ENCODE measurements around the gene ZNF436. TPM values are rescaled to one million over a fixed set of nuclear protein-coding genes. Genes with fewer than 3 reads are reported as not detected.

Gene ZNF436
- polyA plus RNA-seq, 1 of the 3 experiments (the other 2 are of a cell fraction) = 5.0 TPM

- no peak for DNase-seq
- Histone ChIP-seq H3F3A (replicated peaks; ENCODE audit: insufficient read depth) (no peaks in the 10 kb centered on the region), H3K9ac (no peak overlapping the region), H4K20me1 (ENCODE audit: insufficient read depth) (no peaks in the 10 kb centered on the region), H3K4me3 (ENCODE audit: low read depth in 2 of 2, low read length in 1 of 2) (no peak overlapping the region), H3K36me3 (replicated peaks in 1 of 2; ENCODE audit: control insufficient read depth in 1 of 2, insufficient read depth in 2 of 2, low read length in 1 of 2) (peaks cover 21 to 37% of the 10 kb centered on the region in 2 experiments), H3K4me2 (no peak overlapping the region), H3K79me2 (ENCODE audit: insufficient read depth) (peaks cover 11% of the 10 kb centered on the region; the same call in 1 of the 2 replicates), H3K4me1 (ENCODE audit: control insufficient read depth in 1 of 2, insufficient read depth in 2 of 2, low read depth in 1 of 2, low read length in 1 of 2) (peaks cover 0 to 12% of the 10 kb centered on the region in 2 experiments; a peak in 1 of 4 replicates), H3K9me2 (no peaks in the 10 kb centered on the region), H3K9me3 (peaks cover 3% of the 10 kb centered on the region; the same call in 1 of the 2 replicates), H2AFZ (ENCODE audit: low read depth) (no peak overlapping the region), H3K27me3 (ENCODE audit: insufficient read depth) (no peaks in the 10 kb centered on the region), H3K27ac (ENCODE audit: low read depth in 2 of 2, low read length in 1 of 2) (peak overlapping the region in 1 of 2 experiments; percentile 78; a peak in 2 of 4 replicates)
- WGBS (ENCODE audit: low lambda C conversion rate) = 89% methylated on average over 8 of the region's 8 CpGs
- ChIA-PET CTCF (interaction anchor here (1.5 to 2.5 kb wide), 2 partner anchors 11 to 48 kb away, joined by 6 to 10 read pairs; no protein-coding TSS in a partner anchor), POLR2A (interaction anchor here (0.6 to 1.9 kb wide), 2 partner anchors 12 kb away, joined by 3 to 8 read pairs; partner anchors contain the start of gene HNRNPR)
- no peak for TF ChIP-seq YY1 (IDR thresholded peaks at IDR 0.05; ENCODE audit: low read depth)
- no peak for TF ChIP-seq EZH2phosphoT487 (IDR thresholded peaks at IDR 0.05; ENCODE audit: borderline replicate concordance, low read depth)
- no peak for TF ChIP-seq MAX (IDR thresholded peaks at IDR 0.05; ENCODE audit: low read depth)
- no peak for TF ChIP-seq GABPA (IDR thresholded peaks at IDR 0.05; ENCODE audit: low read depth)
- TF ChIP-seq FOXJ3 (CRISPR knock-in tag; IDR thresholded peaks at IDR 0.05) = no peak
These were observed 13.0 kb downstream of the ZNF436 start for GRCh38 chr1:23356471-23357137.

DNA sequence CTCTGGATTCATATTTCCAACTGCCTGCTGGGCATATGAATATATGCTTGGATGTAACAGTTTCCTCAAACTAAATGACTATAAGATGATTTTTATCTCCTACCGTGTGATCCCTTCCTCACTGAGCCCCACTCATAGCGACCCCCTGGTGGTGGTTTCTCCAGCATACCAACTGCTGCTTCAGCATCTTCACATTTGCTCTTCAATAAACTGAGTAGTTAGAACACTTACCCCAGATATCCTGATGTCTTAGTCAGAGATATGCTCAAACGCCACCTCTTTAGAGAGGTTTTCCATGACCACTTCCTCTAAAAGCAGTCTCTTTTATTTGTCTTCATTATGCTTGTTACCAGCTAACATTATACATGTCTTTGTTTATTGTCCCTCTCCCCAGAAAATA is 15.4 kb downstream of the ZNF436 start:
- Histone ChIP-seq H3K27ac (ENCODE audit: low read depth in 2 of 2, low read length in 1 of 2) (no peak overlapping the region), H3K4me2 (no peak overlapping the region), H3K9ac (no peak overlapping the region), H3K27me3 (ENCODE audit: insufficient read depth) (no peaks in the 10 kb centered on the region), H3K36me3 (replicated peaks in 1 of 2; ENCODE audit: control insufficient read depth in 1 of 2, insufficient read depth in 2 of 2, low read length in 1 of 2) (peaks cover 0 to 15% of the 10 kb centered on the region in 2 experiments), H2AFZ (ENCODE audit: low read depth) (no peak overlapping the region), H4K20me1 (ENCODE audit: insufficient read depth) (no peaks in the 10 kb centered on the region), H3K4me3 (ENCODE audit: low read depth in 2 of 2, low read length in 1 of 2) (no peak overlapping the region), H3K79me2 (ENCODE audit: insufficient read depth) (no peaks in the 10 kb centered on the region), H3K9me3 (no peaks in the 10 kb centered on the region), H3K4me1 (ENCODE audit: control insufficient read depth in 1 of 2, insufficient read depth in 2 of 2, low read depth in 1 of 2, low read length in 1 of 2) (peaks cover 0 to 12% of the 10 kb centered on the region in 2 experiments; a peak in 1 of 4 replicates), H3F3A (replicated peaks; ENCODE audit: insufficient read depth) (no peaks in the 10 kb centered on the region), H3K9me2 (no peaks in the 10 kb centered on the region)
- ChIA-PET CTCF (interaction anchor here (1.3 kb wide), 1 partner anchor 12 kb away, joined by 3 read pairs; no protein-coding TSS in a partner anchor), POLR2A (interaction anchor here (1.3 kb wide), 1 partner anchor 10 kb away, joined by 7 read pairs; the partner anchor contains the start of gene HNRNPR)
- TF ChIP-seq, protein P1, sequence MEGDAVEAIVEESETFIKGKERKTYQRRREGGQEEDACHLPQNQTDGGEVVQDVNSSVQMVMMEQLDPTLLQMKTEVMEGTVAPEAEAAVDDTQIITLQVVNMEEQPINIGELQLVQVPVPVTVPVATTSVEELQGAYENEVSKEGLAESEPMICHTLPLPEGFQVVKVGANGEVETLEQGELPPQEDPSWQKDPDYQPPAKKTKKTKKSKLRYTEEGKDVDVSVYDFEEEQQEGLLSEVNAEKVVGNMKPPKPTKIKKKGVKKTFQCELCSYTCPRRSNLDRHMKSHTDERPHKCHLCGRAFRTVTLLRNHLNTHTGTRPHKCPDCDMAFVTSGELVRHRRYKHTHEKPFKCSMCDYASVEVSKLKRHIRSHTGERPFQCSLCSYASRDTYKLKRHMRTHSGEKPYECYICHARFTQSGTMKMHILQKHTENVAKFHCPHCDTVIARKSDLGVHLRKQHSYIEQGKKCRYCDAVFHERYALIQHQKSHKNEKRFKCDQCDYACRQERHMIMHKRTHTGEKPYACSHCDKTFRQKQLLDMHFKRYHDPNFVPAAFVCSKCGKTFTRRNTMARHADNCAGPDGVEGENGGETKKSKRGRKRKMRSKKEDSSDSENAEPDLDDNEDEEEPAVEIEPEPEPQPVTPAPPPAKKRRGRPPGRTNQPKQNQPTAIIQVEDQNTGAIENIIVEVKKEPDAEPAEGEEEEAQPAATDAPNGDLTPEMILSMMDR (IDR thresholded peaks at IDR 0.05) = peak; percentile 26; the same call in 1 of the 2 replicates
- TF ChIP-seq JUND (IDR thresholded peaks at IDR 0.05) = no peak
- no peak for TF ChIP-seq FOSL2 (IDR thresholded peaks at IDR 0.05; ENCODE audit: borderline replicate concordance, low read depth)
- no peak for TF ChIP-seq POLR2AphosphoS5 (IDR thresholded peaks at IDR 0.05; ENCODE audit: low read depth, low read length)
- TF ChIP-seq RAD21 (IDR thresholded peaks at IDR 0.05; ENCODE audit: low read length) = no peak
- no peak for DNase-seq
- WGBS (ENCODE audit: low lambda C conversion rate) = 68% methylated on average over 3 of the region's 3 CpGs

Data from SK-N-SH (cell line).